HG02938 (cell line): ENCODE data around the gene SERTAD2.

Source experiments
- ATAC-seq: cut with Tn5 transposase; IDR thresholded peaks from one replicate; pipeline ENCODE4 v1.9.1; 2021; ENCODE audit warnings: mild to moderate bottlenecking, moderate library complexity; ENCODE audit not compliant: unreplicated experiment

SERTAD2 gene

GRCh38 chr2:64629875-64630274 is 23.8 kb downstream of the SERTAD2 start:
- ATAC-seq: no peak

GRCh38 chr2:64629329-64629781 is 24.4 kb downstream of the SERTAD2 start:
- no peak for ATAC-seq

DNA sequence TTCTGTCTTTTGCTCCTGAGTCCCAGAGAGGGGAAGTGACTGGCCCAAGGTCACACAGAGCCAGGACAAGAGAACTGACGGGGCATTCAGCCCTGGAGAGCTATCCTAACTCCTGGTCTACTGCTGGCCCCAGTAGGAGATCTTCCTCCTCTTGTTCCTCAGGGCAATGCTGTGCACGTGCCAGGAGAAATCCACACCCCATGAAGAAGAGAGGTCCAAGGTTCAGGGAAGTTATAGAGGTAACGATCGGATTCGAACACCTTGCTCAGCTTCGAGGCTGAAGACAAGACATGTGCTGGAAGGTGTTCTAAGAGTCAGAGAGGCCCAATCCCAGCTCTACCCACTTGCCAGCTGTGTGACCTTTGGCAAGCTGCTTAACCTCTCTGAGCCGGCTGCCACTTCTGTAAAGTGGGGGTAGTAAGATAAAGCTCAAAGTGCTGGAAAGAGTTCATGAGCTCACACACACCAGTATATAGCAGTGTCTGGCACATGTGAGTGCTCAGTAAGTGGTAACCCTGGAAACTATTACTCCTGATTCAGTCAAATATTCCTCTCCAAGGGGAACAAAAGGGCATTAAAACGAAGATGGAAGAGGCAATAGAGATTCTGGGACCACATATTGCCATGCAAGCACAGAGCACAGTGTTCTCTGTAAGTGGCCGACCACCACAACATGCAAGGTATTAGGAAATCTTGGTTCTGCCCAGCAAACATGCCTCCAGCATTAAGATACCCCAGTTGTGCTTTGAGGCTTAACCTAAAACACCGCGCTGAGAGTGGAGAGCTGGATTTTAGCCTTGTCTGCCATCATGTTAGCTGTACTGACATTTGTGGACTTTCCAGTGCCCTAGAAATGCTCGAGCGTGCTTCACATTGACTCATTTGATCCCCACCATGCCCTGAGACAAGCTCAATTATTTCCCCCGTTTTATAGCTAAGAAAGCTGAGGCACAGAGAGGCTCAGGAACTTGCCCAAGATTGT is 25.6 kb downstream of the SERTAD2 start:
- ATAC-seq: no peak

DNA sequence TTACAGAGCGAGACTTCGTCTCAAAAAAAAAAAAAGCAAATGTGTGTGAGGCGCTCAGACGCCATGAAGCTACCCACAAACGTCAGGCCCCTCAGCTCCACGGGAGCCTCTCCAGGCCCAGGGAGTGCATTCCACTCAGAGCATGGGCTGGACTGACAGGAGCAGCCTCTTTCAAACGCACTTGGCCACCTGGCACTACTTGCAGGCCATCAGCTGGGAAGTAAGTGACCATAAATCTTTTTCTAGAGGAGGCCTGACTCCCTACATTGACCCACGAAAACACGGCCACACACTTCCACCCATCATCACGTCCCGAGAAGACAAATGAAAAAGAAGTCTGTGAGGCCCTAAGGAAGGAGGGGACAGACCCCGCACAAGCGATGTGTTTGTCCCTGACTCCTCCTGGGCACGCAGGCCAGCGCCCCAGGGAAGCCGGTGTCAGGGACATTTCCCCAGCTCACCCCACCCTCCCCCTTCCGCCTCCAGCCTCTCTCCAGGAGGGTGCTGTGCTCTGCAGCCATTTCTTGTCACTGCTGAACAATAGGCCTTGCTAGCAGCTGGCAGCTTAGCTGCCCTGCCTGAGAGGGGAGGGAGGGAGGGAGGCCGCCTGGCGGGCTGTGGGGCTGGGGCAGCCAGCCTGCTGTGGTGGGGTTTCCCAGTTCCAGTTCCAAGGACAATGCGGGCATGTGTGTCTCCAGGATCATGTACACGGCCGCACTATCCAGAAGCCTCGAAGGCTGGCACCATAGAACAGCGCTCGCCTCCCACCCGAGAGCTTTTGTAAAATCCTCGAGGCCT is 26.6 kb downstream of the SERTAD2 start:
- no peak for ATAC-seq

- ATAC-seq: no peak
Observed at GRCh38 chr2:64626146-64626809, 27.4 kb downstream of the SERTAD2 start.

GRCh38 chr2:64625299-64626145 is 28.2 kb downstream of the SERTAD2 start:
- no peak for ATAC-seq

- ATAC-seq: no peak
Observed at GRCh38 chr2:64624862-64625261, 28.9 kb downstream of the SERTAD2 start.

DNA sequence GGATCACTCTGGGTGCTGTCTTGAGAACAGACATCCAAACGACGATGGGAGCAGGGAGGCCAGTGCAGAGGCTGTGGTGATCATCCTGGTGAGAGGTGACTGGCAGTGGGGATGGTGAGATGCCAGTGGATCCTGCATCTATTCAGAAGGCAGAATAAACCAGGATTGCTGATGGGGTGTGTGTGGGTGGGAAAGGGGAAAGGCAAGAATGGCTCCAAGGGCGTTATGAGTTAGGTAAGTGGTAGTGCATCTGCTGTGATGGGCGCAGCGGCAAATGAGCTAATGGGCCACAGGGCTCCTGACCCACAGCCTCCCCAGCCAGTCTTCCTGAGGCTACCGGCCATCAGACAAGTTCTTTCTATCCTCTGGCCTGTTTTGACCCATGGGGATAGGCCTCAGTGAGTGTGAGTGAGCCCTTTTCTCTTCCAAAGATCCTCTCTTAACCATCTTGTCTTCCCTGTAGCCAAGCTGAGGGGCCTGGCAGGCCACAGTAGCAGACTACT is 29.6 kb downstream of the SERTAD2 start:
- ATAC-seq: no peak

GRCh38 chr2:64623242-64623850 is 30.4 kb downstream of the SERTAD2 start:
- ATAC-seq: no peak

DNA sequence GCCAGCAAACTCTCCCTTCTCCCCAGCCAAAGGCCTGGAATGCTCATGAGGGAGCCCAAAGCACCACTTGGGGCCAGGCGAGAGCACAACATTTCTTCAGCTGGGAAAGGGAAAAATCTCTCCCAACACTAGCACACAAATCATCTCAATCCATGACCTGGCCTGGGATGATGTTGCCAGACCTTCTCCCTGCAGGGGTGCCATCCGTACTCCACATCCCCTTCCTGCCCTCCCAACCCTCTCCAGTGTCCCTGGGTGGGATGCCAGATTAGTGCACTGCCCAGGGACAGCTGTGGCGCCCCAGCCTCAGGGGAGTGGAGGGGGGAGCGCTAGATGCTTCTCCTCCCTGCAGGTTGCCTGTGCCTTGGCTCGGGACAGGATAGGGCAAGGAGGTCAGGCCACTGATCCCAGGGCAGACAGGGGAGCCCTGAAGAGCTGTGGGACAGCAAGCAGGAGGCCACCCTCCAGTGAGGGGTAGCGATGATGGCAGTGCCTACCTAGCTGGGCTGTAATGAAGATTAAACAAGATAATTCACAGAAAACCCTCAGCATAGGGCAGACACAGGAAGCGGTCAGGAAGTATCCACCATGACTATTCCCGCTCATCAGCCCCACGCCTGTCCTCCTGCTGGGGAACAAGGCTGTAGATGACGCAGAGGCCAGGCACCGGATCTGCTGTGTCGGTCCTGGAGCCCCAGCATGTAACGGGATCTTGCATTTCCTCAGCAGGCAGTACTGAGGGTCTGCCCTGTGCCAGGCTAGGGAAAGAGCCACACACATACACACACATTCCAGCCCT is 31.1 kb downstream of the SERTAD2 start:
- ATAC-seq: no peak

- no peak for ATAC-seq
Observed at GRCh38 chr2:64620661-64621060, 33.1 kb downstream of the SERTAD2 start.

DNA sequence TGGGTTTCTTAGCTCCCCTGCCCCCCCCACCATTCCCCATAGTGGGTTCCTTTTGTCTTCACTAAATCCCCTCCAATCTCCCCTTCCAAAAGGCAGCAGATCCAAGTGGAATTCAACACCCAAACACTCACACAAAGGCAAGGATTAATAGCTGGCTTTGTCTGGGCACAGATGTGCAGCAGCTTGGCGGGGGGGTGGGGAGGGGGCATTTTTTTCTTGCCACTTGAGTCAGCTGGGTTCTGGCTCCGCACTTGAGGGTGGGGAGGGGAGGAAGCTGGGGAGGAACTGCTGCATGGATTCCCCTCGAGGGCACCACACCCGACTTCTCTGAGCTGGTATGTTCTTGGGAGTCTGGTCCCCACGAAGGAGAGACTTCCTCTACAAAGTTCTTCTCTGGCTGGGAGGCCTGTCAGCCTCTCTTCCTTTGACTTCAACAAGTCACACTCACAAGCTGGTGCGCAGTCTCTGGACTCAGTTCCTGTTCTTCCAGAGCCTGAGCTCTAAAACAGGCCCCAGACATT is 36.0 kb downstream of the SERTAD2 start:
- ATAC-seq: no peak

DNA sequence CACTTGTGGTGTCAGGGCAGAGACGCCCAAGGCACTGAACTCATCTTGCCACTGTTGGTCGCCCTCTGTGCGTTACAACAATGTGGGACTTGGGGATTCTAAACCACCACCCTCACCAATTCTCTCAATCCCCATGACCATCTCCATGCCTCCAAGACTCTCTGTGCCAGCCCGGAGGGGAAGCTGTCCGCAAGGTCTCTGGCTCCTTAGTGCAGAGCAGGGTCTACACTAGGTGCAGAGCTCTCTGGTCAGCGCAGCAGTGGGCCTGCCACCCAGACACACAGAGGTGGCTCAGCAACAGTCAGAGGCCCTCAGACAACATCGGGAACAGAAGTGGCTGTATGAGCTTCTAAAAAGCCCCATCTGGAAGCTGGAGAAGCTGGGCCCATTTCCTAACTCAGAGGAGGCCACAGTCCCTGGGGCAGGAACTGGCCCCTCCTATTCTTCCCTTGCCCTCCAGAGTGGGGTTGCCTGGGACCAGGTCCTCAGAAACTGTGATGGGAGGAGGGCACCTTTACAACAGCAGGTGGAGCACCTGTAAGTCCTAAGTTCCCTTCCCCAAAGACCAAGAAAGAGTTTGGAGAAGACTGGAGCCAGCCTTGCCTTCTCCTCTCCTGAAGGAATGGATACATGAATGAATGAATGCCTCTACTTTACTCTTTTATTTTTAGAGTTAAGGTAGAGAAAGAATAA is 37.7 kb downstream of the SERTAD2 start:
- ATAC-seq: no peak

DNA sequence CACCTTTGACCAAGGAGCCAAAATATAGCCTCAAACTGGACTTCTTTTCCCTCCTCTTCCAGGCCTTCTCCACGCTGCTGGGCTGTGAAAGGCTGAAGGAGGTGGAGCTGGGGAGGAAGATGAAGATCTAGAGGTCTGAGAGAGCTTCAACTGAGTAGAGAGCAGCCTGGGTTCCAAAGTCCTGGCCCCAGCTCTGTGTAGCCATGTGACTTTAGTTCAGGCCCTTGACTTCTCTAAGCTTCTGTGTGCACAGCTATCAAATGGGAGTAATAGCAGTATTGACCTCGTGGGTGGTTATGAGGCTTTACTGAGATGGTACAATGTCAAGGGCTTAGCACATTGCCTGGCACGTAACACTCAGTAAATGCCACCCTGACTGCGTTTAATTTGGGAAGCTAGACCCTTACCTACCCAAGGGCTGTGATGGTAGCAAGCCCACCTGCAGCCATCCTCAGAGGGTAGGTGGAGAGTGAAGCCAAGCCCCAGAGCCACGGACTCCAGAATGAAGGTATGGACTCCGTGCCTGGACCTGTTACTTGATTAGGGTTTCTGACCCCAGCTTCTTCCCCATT is 38.4 kb downstream of the SERTAD2 start:
- no peak for ATAC-seq

DNA sequence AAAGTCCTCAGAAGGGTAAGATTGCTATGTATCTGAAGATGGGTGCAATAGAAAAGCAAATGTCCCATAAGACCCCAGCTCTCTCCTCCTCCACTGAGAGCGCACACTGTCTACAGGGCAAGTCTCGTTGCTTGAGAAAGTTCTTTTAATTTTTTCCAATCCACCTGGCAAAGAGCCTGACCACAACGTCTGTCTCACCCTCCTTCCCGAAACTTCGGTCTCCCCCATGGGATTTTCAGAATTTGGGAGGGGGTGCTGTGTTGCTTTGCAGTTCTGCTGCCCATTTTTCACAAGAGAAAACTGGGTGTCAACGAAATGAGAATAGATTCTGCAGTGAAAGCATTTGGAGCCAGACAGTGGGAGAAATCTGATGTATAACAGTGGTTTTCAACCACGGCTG is 40.4 kb downstream of the SERTAD2 start:
- no peak for ATAC-seq

DNA sequence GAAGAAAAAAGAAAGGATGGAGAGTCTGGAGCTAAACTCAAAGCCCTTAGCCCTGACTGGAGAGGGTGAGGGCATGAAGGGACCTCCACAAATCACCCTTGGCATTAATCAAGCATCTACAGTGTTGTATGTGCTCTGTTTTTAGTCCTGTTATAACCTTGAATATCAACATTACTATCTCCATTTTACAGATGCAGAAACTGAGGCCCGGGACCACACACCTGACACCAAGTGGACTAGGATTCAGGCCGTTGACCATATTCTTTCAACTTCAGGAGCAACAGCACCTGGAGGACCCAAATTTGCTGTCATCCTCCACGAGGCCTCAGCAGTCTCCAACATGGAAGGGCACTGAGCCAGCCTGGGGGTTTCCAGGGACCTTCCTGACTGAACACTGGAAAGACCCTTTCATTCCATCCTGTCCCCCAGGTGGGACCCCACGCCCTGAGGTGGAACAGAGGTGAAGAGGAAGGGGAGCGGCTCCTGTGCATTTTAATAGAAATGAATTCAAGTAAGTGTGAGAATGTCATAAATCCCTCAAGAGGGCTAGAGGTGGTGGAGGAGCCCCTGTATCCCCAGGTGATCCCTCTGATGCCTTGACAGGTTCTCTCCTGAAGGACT is 41.0 kb downstream of the SERTAD2 start:
- no peak for ATAC-seq

DNA sequence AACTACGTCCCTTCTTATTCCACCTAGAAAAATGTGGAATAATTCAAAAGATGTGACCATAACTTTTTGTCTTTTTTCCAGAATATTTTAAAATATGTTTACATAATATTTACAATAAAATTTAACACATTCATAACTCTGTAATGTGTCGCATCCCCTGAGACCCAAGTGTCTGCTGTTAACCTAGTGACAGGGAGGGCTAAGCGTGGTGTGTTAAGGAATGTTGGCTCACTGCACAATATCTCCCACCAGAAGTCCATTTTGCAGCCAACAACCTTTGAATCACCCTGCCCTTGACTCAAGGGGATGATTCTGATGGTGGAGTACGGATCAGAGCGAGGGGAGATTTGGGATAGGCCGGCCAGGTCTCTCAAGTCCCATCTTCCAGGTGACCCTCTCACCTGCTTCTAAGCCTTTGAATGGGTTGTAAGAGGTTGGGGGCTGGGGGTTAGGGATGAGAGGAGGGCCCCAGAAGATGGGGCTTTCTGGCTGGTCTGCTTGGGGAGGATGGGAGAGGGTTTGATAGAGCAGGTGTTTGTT is 43.3 kb downstream of the SERTAD2 start:
- no peak for ATAC-seq
